Fibroblast of skin of left quadriceps (primary cell): ENCODE results near the gene OLFM1.
"Not testable (repeated sequence)": the region's sequence is repeated elsewhere in the genome, so short reads cannot be mapped to it uniquely, and the experiment has no call there.

Experiments
- DNase-seq, 2 experiments: peaks; one replicate each; pipeline ENCODE4 v3.0.0-alpha.2; 2013; ENCODE audit warnings: low read depth in 2 of 2

Gene OLFM1

DNA sequence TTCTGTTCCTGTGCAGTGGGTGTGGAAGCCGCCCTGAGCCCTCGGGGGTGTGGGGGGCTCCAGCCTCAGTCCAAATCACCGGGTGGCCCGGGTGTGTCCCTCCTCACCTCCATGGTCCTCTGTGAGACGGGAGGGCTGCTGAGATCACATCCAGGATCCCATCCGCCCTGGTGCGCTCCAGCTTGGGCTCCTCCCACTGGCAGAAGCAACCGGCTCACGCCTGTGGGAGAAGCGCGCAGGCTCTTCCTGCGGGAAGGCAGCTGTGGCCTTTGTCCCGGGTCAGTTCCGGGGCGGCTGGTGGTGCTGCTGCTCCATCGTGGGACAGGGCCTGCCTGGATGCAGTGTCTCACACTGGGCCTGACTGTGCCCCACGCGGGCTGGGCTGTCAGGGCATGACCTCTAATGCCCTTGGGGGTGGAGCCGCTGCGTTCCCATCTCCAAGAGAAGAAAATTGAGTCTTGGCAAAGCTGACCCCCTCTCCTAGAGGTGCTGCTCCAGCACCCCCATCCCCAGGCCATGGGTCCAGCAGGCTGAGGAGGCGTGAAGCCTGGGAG, 18.5 kb downstream of the OLFM1 start:
- no peak for DNase-seq

- no peak for DNase-seq
These were observed 19.2 kb downstream of the OLFM1 start for GRCh38 chr9:135106551-135107270.

- DNase-seq, result no peak
These were observed 20.2 kb downstream of the OLFM1 start for GRCh38 chr9:135107581-135108235.

GRCh38 chr9:135108831-135109510, 21.5 kb downstream of the OLFM1 start:
- no peak for DNase-seq

DNA sequence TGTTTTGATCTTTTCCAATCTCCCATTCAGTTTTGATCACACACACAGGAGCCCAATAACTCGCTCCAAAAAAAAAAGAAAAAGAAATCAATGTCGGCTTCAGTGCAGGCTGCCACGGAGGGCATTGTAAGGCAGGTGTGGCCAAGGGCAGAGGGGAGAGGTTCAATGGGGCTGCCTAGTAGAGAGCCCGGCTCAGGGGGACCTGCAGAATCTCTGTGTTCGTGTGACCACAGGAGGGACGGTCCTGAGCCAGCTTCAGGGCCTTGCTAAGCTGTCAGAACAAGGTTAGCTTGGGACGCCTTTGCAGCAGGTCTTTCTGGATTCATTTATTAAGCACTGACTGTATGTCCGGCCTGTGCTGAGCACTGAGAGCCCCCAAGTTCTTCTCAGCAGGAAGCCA, 22.2 kb downstream of the OLFM1 start:
- DNase-seq, result no peak

DNA sequence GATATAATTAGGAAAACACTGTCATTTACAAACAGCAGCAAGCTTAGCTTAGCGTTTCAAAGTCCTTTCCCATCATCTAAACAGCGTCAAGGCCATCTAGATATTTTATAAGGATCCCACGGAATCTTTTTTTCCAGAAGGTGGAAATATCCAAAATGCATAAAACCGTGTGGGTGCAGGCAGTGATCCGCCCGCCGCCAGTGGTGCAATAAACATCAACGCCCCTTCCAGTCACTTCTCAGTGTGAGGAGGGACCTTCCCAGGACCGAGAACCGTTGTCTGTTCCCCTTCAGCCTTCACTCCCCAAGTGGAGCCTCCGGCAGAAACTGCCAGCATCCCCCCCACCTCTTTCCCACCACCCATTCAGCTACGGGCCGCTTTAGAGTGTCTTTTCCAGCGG, 22.9 kb downstream of the OLFM1 start:
- no peak for DNase-seq

GRCh38 chr9:135111600-135111999, 24.1 kb downstream of the OLFM1 start:
- DNase-seq, result not testable (repeated sequence)

DNA sequence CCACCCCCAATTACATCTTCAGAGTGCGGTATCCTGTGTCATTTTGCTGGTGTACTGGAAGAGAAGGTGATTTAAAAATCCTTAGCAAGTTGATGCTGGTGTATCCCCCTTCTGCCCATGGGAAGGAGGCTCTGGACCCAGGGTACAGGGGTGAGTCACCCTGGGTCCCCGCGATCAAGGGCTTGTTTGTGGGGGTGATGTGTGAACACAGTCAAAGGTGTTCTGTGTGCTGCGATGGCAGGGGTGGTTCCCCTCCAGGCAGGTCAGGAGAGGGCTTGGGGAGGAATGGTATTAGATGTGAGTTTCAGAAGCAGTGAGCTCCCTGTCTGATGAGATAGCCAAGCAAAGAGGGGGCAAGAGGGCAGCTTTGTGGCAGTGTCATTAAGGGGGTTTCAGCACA, 28.9 kb downstream of the OLFM1 start:
- no peak for DNase-seq

DNA sequence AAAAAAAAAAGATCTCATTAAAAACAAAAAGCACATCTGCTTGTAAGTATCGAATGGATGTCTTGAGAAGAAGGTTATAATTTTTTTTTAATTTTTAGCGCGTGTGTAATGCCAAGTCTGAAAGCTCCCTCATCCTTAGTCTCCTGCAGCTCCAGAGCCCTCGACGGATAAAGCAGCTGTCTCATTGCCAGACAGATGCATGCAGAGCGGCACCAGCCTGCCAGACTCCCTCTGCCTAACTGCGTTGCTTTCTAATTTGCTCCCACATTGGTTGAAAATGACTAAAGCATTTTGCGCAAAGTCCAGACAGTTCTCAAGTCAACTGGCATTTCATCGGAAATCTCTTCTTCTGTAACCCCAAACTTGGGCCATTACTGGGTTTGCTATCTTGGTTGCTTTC, 29.4 kb downstream of the OLFM1 start:
- DNase-seq, result no peak

DNA sequence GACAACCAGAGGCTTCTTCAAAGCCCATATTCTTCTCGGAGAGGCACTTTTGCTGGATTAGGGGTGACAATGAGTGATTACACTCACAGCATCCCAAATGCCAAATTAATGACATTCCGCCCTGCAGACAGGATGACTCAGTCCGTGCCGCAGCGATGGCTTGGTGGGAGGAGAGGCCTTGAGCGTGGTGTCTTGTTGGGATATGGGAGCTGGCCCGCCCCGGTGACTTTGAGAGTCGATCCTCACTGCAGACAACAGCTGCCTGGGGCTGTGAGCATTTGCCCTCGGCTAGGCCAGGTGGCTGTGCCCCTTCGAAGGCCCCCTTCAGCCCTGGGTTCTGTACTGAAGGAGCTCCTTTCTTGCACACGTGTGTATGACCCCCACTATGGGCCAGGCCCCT, 29.8 kb downstream of the OLFM1 start:
- DNase-seq, result no peak

DNA sequence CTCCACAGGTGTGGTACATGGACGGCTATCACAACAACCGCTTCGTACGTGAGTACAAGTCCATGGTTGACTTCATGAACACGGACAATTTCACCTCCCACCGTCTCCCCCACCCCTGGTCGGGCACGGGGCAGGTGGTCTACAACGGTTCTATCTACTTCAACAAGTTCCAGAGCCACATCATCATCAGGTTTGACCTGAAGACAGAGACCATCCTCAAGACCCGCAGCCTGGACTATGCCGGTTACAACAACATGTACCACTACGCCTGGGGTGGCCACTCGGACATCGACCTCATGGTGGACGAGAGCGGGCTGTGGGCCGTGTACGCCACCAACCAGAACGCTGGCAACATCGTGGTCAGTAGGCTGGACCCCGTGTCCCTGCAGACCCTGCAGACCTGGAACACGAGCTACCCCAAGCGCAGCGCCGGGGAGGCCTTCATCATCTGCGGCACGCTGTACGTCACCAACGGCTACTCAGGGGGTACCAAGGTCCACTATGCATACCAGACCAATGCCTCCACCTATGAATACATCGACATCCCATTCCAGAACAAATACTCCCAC, 32.1 kb downstream of the OLFM1 start:
- no peak for DNase-seq

GRCh38 chr9:135120249-135120648, 32.8 kb downstream of the OLFM1 start:
- no peak for DNase-seq

- DNase-seq, result no peak
These were observed 34.8 kb downstream of the OLFM1 start for GRCh38 chr9:135122316-135122715.

- no peak for DNase-seq
These were observed 35.8 kb downstream of the OLFM1 start for GRCh38 chr9:135123126-135123772.

GRCh38 chr9:135123773-135124134, 36.3 kb downstream of the OLFM1 start:
- no peak for DNase-seq

DNA sequence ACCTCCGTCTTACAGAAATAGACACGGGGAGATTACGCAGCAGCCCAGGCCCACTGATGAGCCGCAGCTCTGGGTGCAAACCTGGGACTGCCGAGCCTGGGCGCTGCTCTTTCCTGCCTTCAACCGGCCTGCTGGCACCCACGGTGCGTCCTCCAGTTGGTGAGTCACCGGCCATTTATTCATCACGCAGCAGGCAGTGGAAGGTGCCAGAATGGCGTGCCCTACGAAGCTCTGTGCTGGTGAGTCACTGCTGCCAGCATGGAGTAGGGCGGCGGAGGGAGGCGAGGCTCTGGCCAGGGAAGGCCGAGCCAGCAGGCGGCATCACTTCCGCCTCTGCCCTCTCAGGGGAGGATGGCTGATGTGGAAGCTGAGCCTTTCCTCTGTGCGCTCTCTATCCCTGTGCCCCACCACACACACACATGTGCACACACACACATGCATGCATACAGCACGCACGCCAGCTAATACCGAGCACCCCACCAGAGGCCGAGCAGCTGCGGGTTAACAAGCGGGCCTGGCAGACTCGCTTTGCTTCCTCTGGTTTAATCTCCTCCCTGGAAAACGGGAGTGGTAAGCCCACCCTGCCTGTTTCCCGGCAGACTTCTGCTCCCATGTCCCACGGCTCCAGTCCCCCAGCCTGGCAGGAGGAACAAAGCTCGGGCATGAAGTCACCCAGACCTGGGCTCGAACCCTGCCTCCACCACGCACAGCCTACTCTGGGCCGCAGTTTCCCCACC, 39.2 kb downstream of the OLFM1 start:
- no peak for DNase-seq

DNA sequence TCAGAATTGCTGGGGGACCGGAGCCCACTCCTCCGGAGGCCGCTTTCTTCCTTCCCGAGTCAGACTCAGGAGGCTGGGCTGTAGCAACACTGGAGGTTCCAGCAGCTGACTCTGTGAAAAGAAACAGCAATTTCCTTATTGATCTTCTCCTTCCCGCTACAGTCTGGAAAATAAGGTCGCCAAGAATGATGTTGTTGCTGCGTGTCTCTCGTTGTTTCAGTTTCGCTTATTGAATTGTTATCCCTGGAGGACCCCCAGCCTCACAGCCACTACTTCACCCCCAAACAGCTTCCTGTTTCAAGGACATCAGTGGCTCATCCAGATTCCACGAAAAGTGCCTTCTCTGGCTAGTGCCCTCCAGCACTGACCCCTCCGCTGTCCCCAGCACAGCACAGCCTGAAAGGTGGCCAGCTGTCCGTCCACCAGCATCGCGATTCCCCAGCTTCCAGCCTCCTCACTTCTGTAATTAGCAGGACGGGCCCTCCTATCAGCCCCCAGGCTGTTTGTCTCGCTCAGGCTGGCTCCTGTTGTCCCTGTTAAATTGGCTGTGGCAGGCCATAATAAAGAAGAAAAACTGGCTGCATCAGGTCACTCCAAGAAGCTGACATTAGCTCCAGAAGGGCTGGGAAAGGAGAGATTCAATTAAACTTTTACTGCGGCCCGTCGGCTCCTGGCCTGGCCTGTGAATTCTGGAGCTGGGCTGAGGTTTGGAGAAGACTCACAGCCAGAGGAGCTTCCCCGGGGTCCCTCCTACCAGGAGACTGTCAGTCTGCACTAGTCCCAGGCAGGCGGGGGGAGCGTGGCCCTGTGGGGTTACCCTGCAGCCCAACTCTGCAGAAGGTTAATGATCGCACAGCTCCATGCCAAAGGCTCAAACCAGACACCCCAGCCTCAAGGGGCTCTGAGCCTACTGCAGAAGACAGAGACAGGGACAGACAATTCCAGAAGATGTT, 40.5 kb downstream of the OLFM1 start:
- no peak for DNase-seq

- no peak for DNase-seq
These were observed 41.7 kb downstream of the OLFM1 start for GRCh38 chr9:135129137-135129695.

DNA sequence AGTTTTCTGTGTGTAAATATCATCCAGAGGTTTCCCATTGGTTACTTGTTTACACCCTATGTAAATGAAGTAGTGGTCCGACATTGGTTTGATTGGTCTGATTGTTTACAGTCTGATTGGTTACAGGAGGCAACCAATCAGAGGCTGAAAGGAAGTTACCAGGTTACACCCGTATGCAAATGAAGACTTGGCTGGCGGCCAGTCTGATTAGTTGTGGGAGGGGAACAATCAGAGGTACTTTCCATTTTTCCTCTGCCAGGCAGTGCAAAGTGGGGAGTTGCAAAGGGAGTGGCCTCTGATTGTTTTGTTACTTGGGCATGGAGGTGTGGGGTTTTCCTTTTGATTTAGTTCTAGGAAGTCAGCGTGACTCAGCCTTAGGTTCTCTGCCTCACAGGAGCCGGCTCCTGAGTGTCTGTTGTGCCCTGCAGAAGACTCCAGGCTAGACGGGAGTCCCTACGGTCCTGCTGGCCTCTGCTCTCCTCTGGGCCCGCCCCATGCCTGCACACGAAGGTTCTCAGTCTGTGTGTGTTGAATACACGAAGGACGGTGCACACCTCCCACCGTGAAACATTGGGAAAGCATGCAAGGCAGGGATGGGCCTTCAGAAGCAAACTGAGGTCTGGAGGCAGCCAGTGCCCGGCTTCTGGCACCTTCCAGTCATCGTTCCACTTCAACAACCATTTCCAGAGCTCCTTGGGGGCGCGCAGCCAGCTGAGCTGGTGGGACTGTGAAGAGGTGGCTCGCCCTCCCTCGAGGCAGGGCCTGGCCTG, 42.9 kb downstream of the OLFM1 start:
- DNase-seq, result no peak
